Femur (tissue), 1 donor: Measurements from ENCODE around the gene RSAD2.

ENCODE experiments used
- DNase-seq: peaks from one replicate; pipeline ENCODE4 v3.0.0-alpha.2; 2017

The RSAD2 gene

DNA sequence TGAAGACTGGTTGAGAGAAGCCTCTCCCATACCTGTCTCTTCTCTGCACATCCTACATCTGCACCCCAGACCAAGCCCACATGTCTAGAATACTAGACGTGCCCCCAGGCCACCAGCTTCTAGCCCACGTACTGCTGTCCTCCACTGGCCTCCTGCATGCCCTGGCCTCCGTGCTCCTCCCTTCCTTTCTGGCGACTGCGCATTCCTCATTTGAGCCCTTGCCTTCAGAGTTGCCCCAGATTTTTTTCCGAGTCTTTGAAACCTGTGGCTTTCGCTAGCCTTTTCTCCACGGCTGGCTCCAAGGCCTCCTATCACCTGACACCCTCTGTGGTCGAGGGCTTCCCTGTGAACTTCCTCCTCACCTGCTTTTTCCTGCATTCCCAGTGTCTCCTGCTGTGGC, 50.9 kb downstream of the RSAD2 start:
- DNase-seq, result no peak

DNA sequence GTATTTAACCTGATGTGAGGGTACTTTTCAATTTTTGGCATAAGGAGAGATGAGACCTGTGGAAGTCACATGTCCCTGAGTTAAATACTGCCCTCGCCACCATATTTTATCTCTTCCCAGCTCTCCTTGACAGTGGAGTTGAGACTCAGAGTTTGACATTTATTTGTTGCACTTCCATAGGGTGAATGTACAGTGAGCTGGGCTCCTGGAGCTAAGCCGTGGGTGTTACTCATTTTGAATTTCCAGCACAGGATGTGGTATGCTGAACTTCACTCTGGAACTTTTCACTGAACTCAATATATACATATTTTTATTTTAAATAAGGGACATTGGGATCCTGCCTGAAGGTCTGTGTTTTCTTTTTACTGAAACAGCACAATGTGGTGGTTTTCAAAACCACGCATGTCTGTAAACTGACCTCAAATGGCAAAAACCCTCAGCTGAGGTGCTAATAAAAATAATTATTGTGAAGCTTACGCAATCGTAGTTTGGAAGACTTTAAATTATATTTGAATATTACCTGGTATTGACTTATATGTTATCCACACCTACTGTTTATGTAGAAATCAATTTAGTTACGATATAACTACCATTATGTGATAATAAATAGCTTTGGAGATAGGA, 51.7 kb downstream of the RSAD2 start:
- peak; percentile 16 for DNase-seq

DNA sequence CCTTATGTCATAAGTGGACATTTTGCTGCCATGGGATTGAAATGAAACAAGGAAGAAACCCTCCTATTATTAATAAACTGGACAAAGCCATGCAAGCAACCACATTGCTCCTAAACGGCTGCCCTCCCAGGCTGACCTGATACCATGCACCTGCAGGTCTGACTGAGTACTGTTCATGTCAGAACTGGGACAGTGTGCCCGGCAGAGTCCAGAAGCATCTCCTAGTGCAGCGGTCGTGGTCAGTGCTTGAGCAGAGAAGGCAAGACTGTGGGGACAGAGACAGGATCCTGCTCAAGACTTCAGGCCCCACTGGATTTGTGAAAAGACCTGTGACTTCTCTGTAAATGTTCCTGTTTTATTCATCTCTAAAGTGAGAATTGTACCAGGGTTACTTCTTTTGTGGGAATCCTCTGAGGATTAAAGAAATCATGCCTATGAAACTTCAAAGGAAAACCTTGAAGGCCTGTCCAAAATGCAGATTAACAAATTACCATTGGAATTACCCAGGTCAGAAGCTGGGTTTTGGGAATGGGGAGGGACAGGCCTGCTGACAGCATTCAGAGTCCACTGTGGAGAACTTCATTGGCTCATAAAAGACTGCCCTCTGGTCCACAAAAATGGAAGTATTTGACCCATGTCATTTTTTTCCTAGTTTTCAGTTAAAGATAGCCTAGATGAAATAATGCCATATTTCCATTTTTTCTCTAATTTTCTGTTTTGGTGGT, 53.5 kb downstream of the RSAD2 start:
- peak; percentile 10 for DNase-seq

DNA sequence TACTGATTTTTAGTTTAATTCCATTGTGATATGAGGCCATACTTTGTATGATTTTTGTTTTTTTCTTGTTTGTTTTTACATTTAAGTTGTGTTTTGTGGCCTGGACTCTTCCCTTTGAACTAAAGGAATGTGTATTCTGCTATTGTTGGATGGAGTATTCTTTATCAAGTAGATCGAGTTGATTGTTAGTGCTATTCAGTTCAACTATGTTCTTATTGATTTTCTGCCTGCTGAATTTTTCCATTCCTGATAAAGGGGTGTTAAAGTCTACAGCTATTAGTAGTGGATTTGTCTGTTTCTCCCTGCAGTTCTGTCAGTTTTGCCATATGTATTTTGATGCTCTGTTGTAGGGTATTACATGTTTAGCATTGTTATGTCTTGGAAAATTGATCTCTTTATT, 54.2 kb downstream of the RSAD2 start:
- no peak for DNase-seq

DNA sequence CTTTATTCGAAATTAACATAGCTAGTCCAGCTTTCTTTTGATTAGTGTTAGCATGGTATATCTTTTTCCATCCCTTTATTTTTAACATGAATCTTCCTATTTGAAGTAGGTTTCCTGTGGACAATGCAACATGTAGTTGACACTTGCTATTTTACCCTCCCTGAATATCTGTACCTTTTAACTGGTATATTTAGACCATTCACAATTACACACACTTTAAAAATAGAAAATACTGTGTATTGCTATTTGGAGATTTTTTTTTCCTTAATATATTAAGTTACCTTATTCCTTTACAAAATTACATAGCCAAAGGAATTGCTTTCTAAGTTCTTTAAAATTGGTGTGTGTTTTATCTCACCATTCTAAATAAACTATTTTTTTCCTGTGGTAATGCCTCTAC, 54.6 kb downstream of the RSAD2 start:
- no peak for DNase-seq

DNA sequence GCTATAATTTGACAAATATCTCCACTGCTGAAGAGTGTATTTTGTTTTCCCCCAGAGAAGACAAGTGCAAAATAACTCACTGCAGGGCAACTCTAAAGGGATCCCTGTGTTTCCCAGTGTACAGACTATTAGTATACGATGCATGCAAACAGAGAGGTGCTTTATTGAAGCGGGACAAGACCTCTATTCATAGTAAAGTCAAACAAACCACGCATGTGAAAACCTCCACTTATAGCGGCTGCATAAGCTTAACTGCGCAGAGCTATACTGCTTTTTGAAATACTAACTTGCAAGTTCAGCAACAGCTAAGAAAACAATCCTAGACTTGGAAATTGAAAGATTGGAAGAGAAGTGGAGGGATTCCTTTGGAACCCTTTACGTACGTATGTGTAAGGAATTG, 55.3 kb downstream of the RSAD2 start:
- DNase-seq, result peak; percentile 12

DNA sequence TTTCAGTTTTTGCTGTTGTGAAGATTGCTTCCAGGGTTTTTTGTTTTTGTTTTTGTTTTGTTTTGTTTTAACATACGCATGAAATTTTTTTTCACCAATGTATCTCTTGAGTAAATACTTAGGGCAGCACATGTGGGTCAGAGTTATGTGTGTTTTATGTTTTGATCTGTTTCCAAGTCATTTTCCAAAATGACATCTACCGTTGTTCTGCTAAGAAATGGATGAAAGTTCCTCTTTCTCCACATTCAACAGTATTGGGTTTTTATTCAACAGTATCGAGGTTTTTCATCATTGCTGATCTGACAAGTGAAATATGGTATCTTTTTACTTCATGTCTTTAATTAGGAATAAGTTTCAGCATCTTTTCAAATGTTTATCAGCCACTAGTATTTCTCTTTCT, 56.3 kb downstream of the RSAD2 start:
- no peak for DNase-seq

DNA sequence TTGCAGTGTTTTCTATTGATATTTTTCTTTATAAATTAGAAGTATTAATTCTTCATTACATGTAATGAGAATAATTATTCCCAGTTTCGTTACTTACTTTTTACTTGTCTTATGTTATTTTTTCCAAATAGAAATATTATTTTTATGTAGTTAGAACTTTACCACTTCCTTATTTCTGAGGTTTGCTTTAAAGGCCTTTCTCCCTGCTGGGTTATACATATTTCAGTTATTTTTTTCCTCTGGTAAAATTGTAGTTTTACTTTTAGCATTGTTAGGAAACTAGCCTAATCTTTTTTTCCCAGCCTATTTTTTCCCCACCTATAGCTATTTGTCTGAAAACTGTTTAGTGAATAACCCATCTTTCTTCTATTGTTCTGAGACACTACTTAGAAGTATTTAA, 56.8 kb downstream of the RSAD2 start:
- DNase-seq, result no peak

DNA sequence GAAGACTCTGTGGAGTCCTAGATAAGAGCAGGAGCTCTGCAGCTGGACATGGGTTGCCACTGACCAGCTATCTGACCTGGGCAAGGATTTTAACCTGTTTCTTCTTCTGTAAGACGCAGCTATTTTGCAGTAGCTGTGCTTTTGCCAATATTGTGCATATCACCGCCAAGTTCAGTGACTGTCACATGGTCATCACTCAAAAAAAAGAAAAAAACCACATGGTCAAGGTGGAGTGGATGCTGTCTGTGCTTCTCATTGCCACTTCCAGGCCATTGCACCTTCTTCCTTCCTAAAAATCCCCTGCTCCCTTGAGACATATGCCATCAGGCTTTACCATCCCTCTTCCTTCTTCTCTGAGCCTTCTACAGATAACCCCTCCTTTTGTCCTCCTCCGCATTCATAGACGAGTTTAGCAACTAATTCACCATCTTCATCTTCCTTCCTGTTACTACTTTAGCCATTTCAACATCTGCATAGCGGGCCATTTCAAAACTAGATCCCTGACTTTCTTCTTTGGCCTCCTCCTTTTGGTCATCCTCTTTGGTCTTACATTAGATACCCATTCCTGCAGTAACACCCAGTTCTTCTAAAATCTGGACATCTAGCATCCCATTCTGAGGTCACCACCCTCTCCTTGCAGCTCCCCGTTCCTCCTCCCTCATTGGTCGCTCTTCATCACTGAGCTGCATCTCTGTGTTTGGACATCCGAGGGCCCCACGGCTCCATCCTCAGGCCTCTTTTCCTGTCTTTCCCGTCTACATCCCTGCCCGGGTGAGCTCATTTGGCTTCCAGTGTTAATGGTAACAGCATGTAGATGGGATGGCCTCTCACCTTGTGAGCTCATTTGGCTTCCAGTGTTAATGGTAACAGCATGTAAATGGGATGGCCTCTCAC, 57.4 kb downstream of the RSAD2 start:
- DNase-seq, result peak; percentile 10

DNA sequence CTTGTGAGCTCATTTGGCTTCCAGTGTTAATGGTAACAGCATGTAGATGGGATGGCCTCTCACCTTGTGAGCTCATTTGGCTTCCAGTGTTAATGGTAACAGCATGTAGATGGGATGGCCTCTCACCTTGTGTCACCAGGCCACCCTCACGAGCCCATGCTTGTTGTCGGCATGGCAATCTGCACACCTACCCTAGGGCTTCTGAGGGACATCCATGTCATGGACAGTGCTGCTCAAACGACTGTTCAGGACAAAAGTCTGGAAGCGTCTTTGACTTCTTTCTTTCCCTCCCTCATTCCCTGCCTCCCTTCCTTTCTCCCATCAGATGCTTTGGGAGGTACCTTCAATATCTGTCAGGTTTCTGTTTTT, 58.1 kb downstream of the RSAD2 start:
- DNase-seq, result peak; percentile 11

DNA sequence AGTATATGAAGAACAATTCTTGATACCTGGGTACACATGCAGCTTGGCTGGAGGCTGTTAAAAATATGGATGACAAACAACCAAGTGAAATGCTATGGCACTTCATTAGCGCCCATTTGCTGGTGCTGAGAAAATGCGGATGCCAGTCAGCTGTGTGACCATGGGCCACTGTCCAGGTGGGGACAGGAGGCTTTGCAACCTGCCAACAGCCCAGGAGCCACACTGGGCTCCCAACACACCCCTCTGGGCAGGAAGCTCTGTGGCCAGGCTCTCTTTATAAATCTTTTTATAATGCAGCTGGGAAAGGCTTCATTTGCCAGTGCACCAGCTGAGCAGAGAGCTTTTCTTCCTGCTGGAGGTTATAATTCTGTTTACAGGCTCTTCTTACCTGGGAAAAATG, 59.6 kb downstream of the RSAD2 start:
- peak; percentile 10 for DNase-seq

DNA sequence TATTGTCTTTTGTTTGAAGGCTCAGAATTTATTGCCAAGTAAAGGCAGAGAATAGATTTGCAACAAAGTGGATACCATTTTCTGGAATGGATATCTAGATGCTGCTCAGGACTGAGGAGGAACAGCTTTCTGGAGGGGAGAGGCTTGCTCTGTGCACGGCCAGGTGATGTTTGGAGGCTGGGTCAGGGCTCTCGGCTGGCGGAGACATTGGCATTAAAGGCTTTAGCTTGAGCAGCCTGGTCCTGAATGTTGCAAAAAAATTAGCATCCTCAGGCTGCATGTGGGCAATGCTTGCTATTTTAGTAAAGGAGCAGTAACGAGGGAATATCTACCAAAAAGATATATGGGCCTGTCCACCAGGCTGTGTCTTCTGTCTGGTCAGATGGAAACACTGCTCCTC, 60.0 kb downstream of the RSAD2 start:
- peak; percentile 12 for DNase-seq

DNA sequence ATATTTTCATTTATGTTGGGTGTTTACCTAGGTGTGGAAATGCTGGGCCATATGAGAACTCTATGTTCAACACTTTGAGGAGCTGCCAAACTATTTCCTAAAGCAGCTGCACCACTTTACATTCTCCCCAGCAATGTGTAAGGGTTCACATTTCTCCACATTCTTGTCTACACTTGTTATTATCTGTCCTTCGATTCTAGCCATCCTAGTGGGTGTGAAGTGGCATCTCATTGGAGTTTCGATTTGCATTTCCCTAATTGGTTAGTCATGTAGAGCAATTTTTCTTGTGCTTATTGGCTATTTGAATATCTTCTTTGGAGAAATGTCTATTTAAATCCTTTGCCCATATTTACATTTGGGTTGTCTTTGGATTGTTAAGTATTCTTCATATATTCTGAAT, 61.5 kb downstream of the RSAD2 start:
- no peak for DNase-seq

DNA sequence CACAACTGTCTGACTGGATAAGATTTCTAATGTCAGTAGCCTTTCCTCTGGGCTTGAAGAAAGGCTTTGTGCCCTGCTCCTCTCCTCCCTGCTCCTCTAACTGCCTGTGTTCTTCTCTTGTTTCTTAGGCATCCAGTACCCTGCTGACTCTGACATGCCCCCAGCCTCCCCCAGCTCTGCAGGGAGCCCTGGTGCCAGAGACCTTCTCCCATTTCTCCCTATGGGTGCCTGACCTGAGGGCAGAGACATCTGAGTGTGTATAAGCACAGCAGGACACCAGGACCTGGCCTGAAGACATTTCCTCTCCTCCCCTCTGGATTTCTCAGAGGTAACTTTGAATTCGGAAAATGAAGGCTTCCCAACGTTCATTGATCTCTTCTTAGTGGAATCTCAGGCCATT, 63.2 kb downstream of the RSAD2 start:
- DNase-seq, result no peak

DNA sequence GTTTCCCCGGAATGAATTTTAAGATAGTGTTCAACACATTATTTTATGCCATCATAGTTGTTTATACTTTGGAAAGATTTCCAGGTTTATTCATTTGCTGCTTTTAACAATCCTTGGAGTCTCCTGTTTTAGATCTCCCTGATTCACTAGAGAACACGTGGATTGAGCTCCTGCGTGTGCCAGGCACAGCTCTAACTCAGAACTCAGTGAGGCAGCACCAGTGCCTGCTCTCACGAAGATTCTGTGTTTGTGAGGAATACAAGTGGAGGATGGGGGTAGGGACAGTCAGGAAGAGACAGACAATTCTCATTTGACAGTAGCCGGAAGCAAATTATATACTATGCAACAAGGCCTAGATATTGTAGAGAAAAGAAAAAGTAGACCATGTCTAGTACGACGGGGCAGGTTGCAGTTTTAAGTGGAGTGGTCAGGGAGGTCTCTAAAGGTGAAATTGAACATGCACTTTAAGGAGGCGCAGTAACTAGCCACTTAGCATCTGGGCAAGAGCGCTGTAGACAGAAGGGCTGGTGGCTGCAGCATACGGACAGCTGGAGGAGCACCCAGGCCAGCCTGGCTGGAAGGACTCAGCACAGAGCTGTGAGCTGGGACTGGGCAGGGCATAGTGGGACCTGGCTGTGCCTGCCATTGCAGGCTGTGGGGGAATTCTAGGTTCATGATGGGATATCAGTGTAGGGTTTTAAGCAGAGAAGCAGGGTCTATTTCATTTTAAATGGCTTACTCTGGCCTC, 63.9 kb downstream of the RSAD2 start:
- DNase-seq, result no peak

DNA sequence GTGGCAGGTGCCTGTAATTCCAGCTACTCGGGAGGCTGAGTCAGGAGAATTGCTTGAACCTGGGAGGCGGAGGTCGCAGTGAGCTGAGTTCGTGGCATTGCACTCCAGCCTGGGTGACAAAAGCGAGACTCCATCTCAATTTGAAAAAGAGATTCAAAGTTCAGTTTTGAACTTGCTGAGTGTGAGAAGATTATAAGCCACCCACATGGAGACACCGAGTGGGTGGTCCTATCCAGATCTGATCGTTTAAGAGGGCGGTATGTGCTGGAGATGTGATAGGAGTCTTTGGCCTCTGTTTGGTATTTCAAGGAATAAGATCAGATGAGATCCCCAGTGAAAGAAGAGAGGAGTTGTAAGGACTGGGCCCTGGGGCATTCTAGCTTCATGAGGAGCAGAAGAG, 65.3 kb downstream of the RSAD2 start:
- no peak for DNase-seq

DNA sequence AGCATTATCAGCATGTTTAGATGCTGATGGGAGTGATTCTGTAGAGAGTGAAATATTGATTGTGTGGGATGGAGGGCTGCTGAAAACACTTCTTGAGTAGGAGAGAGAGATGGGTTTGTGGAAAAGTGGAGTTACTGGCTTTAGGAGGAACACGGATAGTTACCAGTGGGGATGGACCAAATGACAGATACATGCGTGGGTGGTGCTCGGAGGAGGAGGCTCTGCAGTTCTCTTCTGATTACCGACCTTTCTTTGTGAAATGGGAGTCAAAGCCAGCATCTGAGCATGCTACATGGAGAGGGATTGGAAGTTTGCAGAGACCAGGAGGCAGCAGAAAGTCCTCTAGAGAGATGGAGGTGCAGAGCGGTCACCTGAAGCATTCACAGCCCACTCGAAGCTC, 65.9 kb downstream of the RSAD2 start:
- DNase-seq, result no peak

DNA sequence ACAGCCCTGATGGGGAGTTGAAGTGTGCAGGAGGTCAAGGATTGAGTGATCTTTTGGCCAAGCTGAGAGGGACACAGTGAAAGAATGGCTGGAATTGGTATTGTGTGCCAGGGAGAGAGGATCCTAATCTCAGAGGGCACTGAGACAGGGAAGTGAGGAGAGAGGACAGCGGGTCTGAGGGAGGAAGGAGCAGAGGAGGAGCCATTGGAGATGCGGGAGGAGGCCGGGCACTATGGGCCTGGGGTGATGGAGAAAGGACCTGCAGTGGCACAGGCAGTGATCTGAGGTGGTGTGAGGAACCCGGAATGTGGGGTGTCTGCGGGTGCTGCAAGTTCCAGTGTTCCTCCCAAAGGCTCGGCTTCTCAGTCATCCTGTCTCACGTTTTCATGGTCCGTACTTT, 66.4 kb downstream of the RSAD2 start:
- DNase-seq, result no peak

DNA sequence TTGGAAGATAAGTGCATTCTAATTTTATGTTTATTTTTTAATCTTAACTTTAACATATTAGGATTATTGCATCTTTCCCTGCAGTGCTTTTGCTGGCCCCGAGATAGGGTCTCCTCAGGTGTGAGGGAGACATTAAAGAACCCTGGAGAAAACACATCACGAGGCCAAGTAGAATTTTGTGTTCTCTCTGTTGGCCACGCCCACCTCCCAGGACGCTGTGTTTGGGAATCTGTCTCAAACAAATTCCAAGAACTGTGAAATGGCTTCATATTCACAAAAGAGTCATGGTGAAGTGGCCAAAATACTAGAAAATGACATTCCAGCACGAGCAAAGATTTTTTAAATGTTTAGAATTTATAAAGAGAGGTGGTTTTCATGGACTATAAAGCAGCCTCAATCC, 67.0 kb downstream of the RSAD2 start:
- DNase-seq, result peak; percentile 15

DNA sequence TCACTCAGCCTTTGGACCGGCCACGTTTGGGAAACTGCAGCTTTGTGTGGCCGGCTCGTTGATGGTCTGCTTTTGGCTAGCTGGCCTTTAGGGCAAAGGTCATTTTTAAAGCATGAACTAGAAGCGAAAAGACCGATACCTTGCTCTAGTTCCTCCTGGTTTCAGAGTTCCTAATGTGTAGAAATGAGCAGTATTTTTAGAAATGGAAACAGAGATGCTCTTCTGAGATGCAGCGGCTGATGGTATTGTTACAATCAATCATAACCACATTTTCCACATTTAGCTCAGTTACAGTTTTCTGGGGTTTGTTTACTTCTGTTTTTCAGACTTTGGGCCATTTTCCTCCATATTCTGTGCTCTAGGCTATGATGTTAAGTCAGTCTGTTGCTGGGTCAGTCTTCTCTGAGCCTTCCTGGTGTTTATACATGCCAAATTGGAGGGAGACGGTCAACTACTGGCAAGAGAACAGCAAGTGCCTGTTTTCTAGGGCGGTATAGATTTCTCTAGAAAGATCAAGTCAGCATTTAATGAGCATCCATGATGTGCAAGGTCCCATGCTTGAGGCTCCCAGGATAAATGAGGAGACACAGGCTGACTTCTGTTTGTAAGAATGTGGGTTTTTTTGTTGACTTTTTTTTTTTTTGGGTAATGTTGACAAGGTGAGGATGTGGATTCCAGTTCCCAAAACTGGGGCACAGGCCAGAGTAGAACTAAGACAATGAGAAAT, 67.7 kb downstream of the RSAD2 start:
- no peak for DNase-seq

DNA sequence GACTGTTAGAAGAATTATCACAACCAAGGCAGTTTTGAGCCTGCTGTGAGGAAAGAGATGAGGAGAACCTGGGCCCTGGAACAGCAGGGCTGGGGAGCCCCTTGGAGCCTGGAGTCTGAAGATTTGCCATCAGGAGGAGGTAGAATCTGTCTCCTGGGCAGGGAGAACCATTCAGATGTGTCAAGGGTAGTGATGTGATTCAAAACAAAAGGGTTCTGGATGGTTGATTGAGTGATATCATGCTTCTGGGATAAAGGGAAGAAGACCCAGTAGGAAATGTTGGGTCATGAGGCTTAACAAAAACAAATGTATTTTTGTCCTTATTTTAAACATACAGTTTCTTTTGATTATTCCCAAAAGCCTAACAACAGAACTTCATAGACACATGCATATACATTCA, 68.2 kb downstream of the RSAD2 start:
- DNase-seq, result no peak

DNA sequence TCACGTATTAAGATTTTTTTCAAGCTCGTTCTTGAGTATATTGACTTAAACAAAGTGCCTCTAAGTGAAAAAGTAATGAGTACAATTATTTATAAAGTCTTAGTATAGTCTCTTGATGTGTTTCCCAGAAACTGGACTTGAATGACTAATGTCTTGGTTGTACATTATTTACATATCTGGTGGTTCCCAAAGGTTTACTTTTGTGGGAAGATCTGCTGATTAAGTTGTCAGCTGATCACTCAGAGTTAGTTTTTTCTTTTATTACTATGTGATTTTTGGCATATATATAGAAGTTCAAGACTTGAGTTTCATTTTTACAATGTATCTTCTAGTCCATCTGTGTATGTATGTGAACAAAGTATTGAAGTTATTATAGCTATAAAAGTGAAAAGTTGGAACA, 69.1 kb downstream of the RSAD2 start:
- no peak for DNase-seq
